Measurements from ENCODE around the gene ATP11A.

The ATP11A gene

DNA sequence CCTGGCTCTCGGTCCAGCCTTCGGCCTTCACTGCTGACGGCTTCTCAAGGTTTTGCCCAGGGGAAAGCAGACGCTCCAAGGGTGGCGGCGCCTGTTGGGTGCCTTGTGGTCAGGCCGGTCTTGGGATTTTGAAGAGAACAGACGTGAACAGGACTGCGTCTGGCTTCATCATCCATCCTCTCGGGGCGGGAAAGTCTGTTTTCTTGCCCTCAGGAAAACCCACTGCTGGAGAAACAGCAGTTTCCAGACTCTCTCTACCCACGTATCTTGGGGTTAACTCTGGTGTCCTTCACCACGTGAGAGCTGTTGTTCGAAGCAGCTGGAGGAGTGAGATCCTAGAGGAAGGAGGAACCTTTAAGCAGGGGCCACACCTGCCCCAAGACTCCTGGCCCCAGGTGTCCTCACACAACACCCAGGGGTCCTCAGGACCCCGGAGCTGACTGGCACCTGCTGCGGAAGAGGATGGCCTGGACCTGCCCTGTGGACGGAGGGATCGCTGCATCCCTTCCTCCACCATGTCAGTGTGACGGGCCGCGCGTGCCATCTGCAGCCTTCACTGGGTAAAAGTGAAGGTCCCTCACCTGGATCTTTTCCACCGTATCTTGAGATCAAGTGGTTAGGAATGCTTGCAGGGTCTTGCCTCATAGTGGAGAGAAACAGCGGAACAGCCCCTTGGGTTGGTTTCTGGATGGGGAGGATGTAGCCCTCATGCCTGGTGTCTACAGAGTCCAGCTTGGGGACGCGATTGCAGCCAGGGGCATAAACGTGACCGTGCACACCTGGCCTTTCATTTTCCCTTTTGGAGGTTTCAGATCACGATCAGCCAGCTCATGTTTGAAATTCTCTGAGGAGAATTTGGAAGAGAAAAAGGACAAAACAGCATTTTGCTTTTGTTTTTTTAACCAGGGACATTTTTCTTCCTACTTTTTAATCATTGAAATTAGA lies 209.7 kb downstream of the ATP11A start:
- Histone ChIP-seq H3K36me3 (ENCODE audit: low read depth) (no peaks in the 10 kb centered on the region), H3K27ac (ENCODE audit: poor library complexity, severe bottlenecking) (no peak overlapping the region), H3K27me3 (ENCODE audit: insufficient read depth, poor library complexity, severe bottlenecking) (peaks cover 22% of the 10 kb centered on the region), H3K9me3 (ENCODE audit: severe bottlenecking) (no peaks in the 10 kb centered on the region), H3K4me1 (ENCODE audit: insufficient read depth, poor library complexity, severe bottlenecking) (no peaks in the 10 kb centered on the region), H3K4me3 (ENCODE audit: severe bottlenecking) (no peak overlapping the region)
- TF ChIP-seq CTCF (IDR thresholded peaks at IDR 0.05; ENCODE audit: poor library complexity, severe bottlenecking), result no peak
- ATAC-seq (ENCODE audit: low read depth), result no peak
- DNase-seq (ENCODE audit: low spot score), result peak; percentile 48

- DNase-seq (ENCODE audit: low spot score), result no peak
- TF ChIP-seq CTCF (IDR thresholded peaks at IDR 0.05; ENCODE audit: poor library complexity, severe bottlenecking), result no peak
- Histone ChIP-seq H3K4me1 (ENCODE audit: insufficient read depth, poor library complexity, severe bottlenecking) (no peaks in the 10 kb centered on the region), H3K9me3 (ENCODE audit: severe bottlenecking) (peaks cover under 1% of the 10 kb centered on the region), H3K27ac (ENCODE audit: poor library complexity, severe bottlenecking) (no peak overlapping the region), H3K36me3 (ENCODE audit: low read depth) (no peaks in the 10 kb centered on the region), H3K27me3 (ENCODE audit: insufficient read depth, poor library complexity, severe bottlenecking) (peaks cover 15% of the 10 kb centered on the region), H3K4me3 (ENCODE audit: severe bottlenecking) (no peak overlapping the region)
- no peak for ATAC-seq (ENCODE audit: low read depth)
Observed at GRCh38 chr13:112900226-112900600, 210.4 kb downstream of the ATP11A start.

GRCh38 chr13:112900691-112901091 lies 210.9 kb downstream of the ATP11A start:
- Histone ChIP-seq H3K4me1 (ENCODE audit: insufficient read depth, poor library complexity, severe bottlenecking) (no peaks in the 10 kb centered on the region), H3K9me3 (ENCODE audit: severe bottlenecking) (peaks cover 2% of the 10 kb centered on the region), H3K27me3 (ENCODE audit: insufficient read depth, poor library complexity, severe bottlenecking) (peaks cover 10% of the 10 kb centered on the region), H3K4me3 (ENCODE audit: severe bottlenecking) (no peak overlapping the region), H3K36me3 (ENCODE audit: low read depth) (no peaks in the 10 kb centered on the region), H3K27ac (ENCODE audit: poor library complexity, severe bottlenecking) (no peak overlapping the region)
- DNase-seq (ENCODE audit: low spot score), result peak; percentile 43
- no peak for ATAC-seq (ENCODE audit: low read depth)
- TF ChIP-seq CTCF (IDR thresholded peaks at IDR 0.05; ENCODE audit: poor library complexity, severe bottlenecking), result no peak

DNA sequence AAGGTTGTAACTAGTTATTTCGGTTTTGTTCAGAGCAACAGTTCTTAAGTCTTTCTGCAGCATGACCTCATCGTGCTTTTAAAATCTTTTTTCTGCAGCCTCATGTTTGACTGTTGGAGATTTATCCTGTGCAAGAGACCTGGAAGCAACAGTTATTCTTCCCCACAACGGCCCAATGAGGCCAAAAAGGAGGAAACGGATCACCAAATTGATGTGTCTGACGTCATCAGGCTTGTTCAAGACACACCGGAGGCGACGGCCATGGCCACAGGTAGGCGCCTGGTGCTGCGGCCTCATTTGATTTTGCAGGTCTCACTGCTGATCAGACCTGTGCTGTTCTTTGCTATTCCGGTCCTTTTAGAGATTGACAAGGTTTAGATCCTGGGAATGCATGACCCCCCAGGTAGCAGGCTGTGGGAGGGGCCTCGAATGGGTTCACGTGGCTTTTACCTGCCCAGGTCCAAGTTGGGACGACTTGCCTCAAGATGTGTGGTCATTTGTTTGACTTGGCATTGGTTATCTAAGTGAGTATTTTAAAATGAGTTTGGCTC lies 212.3 kb downstream of the ATP11A start:
- ATAC-seq (ENCODE audit: low read depth), result no peak
- peaks cover 2% of the 10 kb centered on the region for H3K9me3 ChIP-seq (ENCODE audit: severe bottlenecking)
- no peak overlapping the region for H3K27ac ChIP-seq (ENCODE audit: poor library complexity, severe bottlenecking)
- H3K27me3 ChIP-seq (ENCODE audit: insufficient read depth, poor library complexity, severe bottlenecking), result peaks cover 4% of the 10 kb centered on the region
- H3K4me1 ChIP-seq (ENCODE audit: insufficient read depth, poor library complexity, severe bottlenecking), result no peaks in the 10 kb centered on the region
- no peaks in the 10 kb centered on the region for H3K36me3 ChIP-seq (ENCODE audit: low read depth)
- no peak for TF ChIP-seq CTCF (IDR thresholded peaks at IDR 0.05; ENCODE audit: poor library complexity, severe bottlenecking)
- H3K4me3 ChIP-seq (ENCODE audit: severe bottlenecking), result no peak overlapping the region
- no peak for DNase-seq (ENCODE audit: low spot score)

- H3K9me3 ChIP-seq (ENCODE audit: severe bottlenecking), result peaks cover 2% of the 10 kb centered on the region
- peaks cover 6% of the 10 kb centered on the region for H3K27me3 ChIP-seq (ENCODE audit: insufficient read depth, poor library complexity, severe bottlenecking)
- no peaks in the 10 kb centered on the region for H3K4me1 ChIP-seq (ENCODE audit: insufficient read depth, poor library complexity, severe bottlenecking)
- H3K27ac ChIP-seq (ENCODE audit: poor library complexity, severe bottlenecking), result no peak overlapping the region
- DNase-seq (ENCODE audit: low spot score) (no peak), ATAC-seq (ENCODE audit: low read depth) (no peak)
- no peak overlapping the region for H3K4me3 ChIP-seq (ENCODE audit: severe bottlenecking)
- no peaks in the 10 kb centered on the region for H3K36me3 ChIP-seq (ENCODE audit: low read depth)
- TF ChIP-seq CTCF (IDR thresholded peaks at IDR 0.05; ENCODE audit: poor library complexity, severe bottlenecking), result no peak
Observed at GRCh38 chr13:112902669-112903068, 212.8 kb downstream of the ATP11A start.

Measured in RWPE2 (cell line).